Femur (tissue), 1 donor: Measurements from ENCODE around the gene ZNF423.

Source experiments
- DNase-seq: peaks from one replicate; pipeline ENCODE4 v3.0.0-alpha.2; 2017

The ZNF423 gene

GRCh38 chr16:49619811-49620157 lies 236.1 kb downstream of the ZNF423 start:
- peak; percentile 14 for DNase-seq

- peak; percentile 4 for DNase-seq
Measured at GRCh38 chr16:49618955-49619354, 237.0 kb downstream of the ZNF423 start.

- peak; percentile 14 for DNase-seq
Measured at GRCh38 chr16:49617710-49618330, 238.1 kb downstream of the ZNF423 start.

- peak; percentile 6 for DNase-seq
Measured at GRCh38 chr16:49617016-49617629, 238.8 kb downstream of the ZNF423 start.

GRCh38 chr16:49615576-49615975 lies 240.3 kb downstream of the ZNF423 start:
- no peak for DNase-seq

GRCh38 chr16:49610983-49611382 lies 244.9 kb downstream of the ZNF423 start:
- DNase-seq, result no peak

- no peak for DNase-seq
Measured at GRCh38 chr16:49608779-49609178, 247.1 kb downstream of the ZNF423 start.

- DNase-seq, result no peak
Measured at GRCh38 chr16:49608098-49608497, 247.8 kb downstream of the ZNF423 start.

GRCh38 chr16:49605536-49606254 lies 250.2 kb downstream of the ZNF423 start:
- DNase-seq, result no peak

GRCh38 chr16:49604602-49605001 lies 251.3 kb downstream of the ZNF423 start:
- no peak for DNase-seq

- no peak for DNase-seq
Measured at GRCh38 chr16:49603956-49604355, 252.0 kb downstream of the ZNF423 start.

GRCh38 chr16:49602976-49603310 lies 253.0 kb downstream of the ZNF423 start:
- DNase-seq, result no peak

GRCh38 chr16:49602201-49602975 lies 253.5 kb downstream of the ZNF423 start:
- DNase-seq, result peak; percentile 54

- DNase-seq, result no peak
Measured at GRCh38 chr16:49601576-49601975, 254.3 kb downstream of the ZNF423 start.

- no peak for DNase-seq
Measured at GRCh38 chr16:49600976-49601375, 254.9 kb downstream of the ZNF423 start.

- DNase-seq, result no peak
Measured at GRCh38 chr16:49600536-49600935, 255.4 kb downstream of the ZNF423 start.

GRCh38 chr16:49599704-49600103 lies 256.2 kb downstream of the ZNF423 start:
- DNase-seq, result no peak

- no peak for DNase-seq
Measured at GRCh38 chr16:49599281-49599680, 256.6 kb downstream of the ZNF423 start.

- DNase-seq, result no peak
Measured at GRCh38 chr16:49598383-49599170, 257.3 kb downstream of the ZNF423 start.

GRCh38 chr16:49597796-49598195 lies 258.1 kb downstream of the ZNF423 start:
- DNase-seq, result no peak

GRCh38 chr16:49596648-49597291 lies 259.1 kb downstream of the ZNF423 start:
- DNase-seq, result peak; percentile 70

GRCh38 chr16:49596068-49596467 lies 259.8 kb downstream of the ZNF423 start:
- peak; percentile 55 for DNase-seq
